K562 (cell line): ENCODE measurements around the gene RORB. TPM values are rescaled to one million over a fixed set of nuclear protein-coding genes. Genes with fewer than 3 reads are reported as not detected.
A peak's percentile ranks its signal among the peaks of the same experiment; 100 is the strongest.

ENCODE experiments used
- ATAC-seq: fragments of 200-7000 bp; cut with Tn5 transposase; 3 replicates; pipeline ENCODE4 v1.9.1; 2020; ENCODE audit warnings: moderate library complexity
- BruUV-seq: library from RNA; stranded (reverse); fragments of 400-500 nt; replicated peaks from 2 replicates; lab custom pipeline; 2021; lab: Mats Ljungman, UMichigan
- CTCF ChIA-PET: fragments of 300-600 bp; formaldehyde crosslinking; extraction: SDS; loops from one replicate; lab custom pipeline; 2021; ENCODE audit warnings: low intra/inter-chr PET ratio; lab: Yijun Ruan, JAX
- POLR2A ChIA-PET: fragments of 300-600, 350-650 bp; sonication (Branson Sonifier 250); formaldehyde crosslinking; extraction: SDS; loops from one replicate; lab custom pipeline; 2021; ENCODE audit warnings: antibody characterized with exemption, inconsistent platforms; lab: Yijun Ruan, JAX
- DNase-seq, 4 experiments: peaks; one replicate each; pipeline versions ENCODE4 v3.0.0 to v3.0.0-alpha.2; 2011 to 2018; ENCODE audit warnings: low spot score in 3 of 4, mixed read lengths in 3 of 4; ENCODE audit errors: extremely low read depth in 1 of 4
- FAIRE-seq: peaks from 2 replicates; lab custom pipeline; 2011; peaks lifted over from hg19 to GRCh38; lab: Jason Lieb, UNC
- H2AFZ ChIP-seq: 2 replicates; pipeline ENCODE4 v1.6.0; 2011; ENCODE audit warnings: low read depth, low read length, control low read depth, inconsistent platforms
- H3K27ac ChIP-seq: fragments of 200-600 bp; 3 replicates; pipeline ENCODE4 v1.8.0; 2011; ENCODE audit warnings: low read depth, mild to moderate bottlenecking, control low read depth, inconsistent platforms, low read length, moderate library complexity, mixed read lengths; ENCODE audit errors: extremely low read depth
- H3K27me3 ChIP-seq, 2 experiments: fragments of 300-600 bp in 1 of 2; 2 replicates in 1 of 2; 3 replicates in 1 of 2; pipeline versions ENCODE4 v1.6.0 to v1.8.0; 2011; ENCODE audit warnings: inconsistent platforms in 2 of 2, low read length in 2 of 2, mild to moderate bottlenecking in 1 of 2, mixed read lengths in 1 of 2, moderate library complexity in 1 of 2; ENCODE audit not compliant: control insufficient read depth in 2 of 2, insufficient read depth in 2 of 2
- H3K36me3 ChIP-seq: fragments of 300-600 bp; 3 replicates; pipeline ENCODE4 v1.8.0; 2011; ENCODE audit warnings: mild to moderate bottlenecking, low read length, inconsistent platforms; ENCODE audit not compliant: control insufficient read depth, insufficient read depth
- H3K4me1 ChIP-seq, 2 experiments: fragments of 200-600 bp in 1 of 2; replicated peaks in 1 of 2; 2 replicates in 1 of 2; 3 replicates in 1 of 2; pipeline versions ENCODE4 v1.5.1 to v1.8.0; 2011; ENCODE audit warnings: inconsistent platforms in 2 of 2, low read length in 2 of 2, mild to moderate bottlenecking in 1 of 2, mixed read lengths in 1 of 2, moderate library complexity in 1 of 2; ENCODE audit not compliant: control insufficient read depth in 2 of 2, insufficient read depth in 2 of 2
- H3K4me2 ChIP-seq: 2 replicates; pipeline ENCODE4 v1.6.1; 2011; ENCODE audit warnings: low read length, control low read depth, inconsistent platforms, mixed read lengths; ENCODE audit not compliant: insufficient read depth
- H3K4me3 ChIP-seq: fragments of 200-600 bp; sonication (generic), shearing (Covaris generic); 2 replicates; pipeline ENCODE4 v1.5.1; 2016; ENCODE audit warnings: control low read depth, inconsistent platforms
- H3K79me2 ChIP-seq: fragments of 200-600 bp; 3 replicates; pipeline ENCODE4 v1.8.0; 2011; ENCODE audit warnings: low read length, inconsistent platforms; ENCODE audit not compliant: control insufficient read depth, insufficient read depth
- H3K9ac ChIP-seq, 2 experiments: 2 replicates each; pipeline versions ENCODE4 v1.6.0 to v1.6.1; 2011; ENCODE audit warnings: low read depth in 2 of 2, low read length in 2 of 2, control low read depth in 1 of 2, inconsistent platforms in 1 of 2, mild to moderate bottlenecking in 1 of 2, mixed read lengths in 1 of 2; ENCODE audit not compliant: insufficient read depth in 1 of 2
- H3K9me1 ChIP-seq: one replicate; pipeline ENCODE4 v1.6.0; 2011; ENCODE audit warnings: inconsistent platforms, mild to moderate bottlenecking, low read length, moderate library complexity; ENCODE audit not compliant: control insufficient read depth, insufficient read depth
- H3K9me3 ChIP-seq: replicated peaks from 2 replicates; pipeline ENCODE4 v1.5.1; 2011; ENCODE audit warnings: low read depth, low read length, inconsistent platforms; ENCODE audit not compliant: control insufficient read depth, insufficient read depth
- H4K20me1 ChIP-seq: replicated peaks from 2 replicates; pipeline ENCODE4 v1.6.1; 2011; ENCODE audit warnings: low read length, inconsistent platforms, mixed read lengths; ENCODE audit not compliant: control insufficient read depth, insufficient read depth
- C11orf30 ChIP-seq: fragments of 450-650 bp; IDR thresholded peaks from 2 replicates; pipeline ENCODE4 v1.6.1; 2016; ENCODE audit warnings: low read depth, mild to moderate bottlenecking
- ELF1 ChIP-seq: fragments of 200-800 bp; sonication (Bioruptor generic); IDR thresholded peaks from 2 replicates; pipeline ENCODE4 v1.6.1; 2016; ENCODE audit warnings: missing genetic modification characterization, missing compliant biosample characterization
- FOXJ3 ChIP-seq: sonication (generic); formaldehyde crosslinking; IDR thresholded peaks from 2 replicates; pipeline ENCODE4 v1.4.0; 2020; ENCODE audit warnings: mild to moderate bottlenecking, missing genetic modification reagents
- GABPB2 ChIP-seq: fragments of 250-450 bp; sonication (Bioruptor Pico); conservative IDR thresholded peaks from 2 replicates; pipeline ENCODE4 v1.5.1; 2021; ENCODE audit warnings: mild to moderate bottlenecking
- HMG20A ChIP-seq: fragments of 450-650 bp; formaldehyde crosslinking; conservative IDR thresholded peaks from 2 replicates; pipeline ENCODE4 v1.4.0; 2020; ENCODE audit warnings: mild to moderate bottlenecking, mixed read lengths
- MAFF ChIP-seq: IDR thresholded peaks from 2 replicates; pipeline ENCODE4 v1.6.1; 2012; ENCODE audit warnings: low read length, improper control_type of control experiment
- MAFK ChIP-seq: IDR thresholded peaks from 2 replicates; pipeline ENCODE4 v1.6.1; 2011; ENCODE audit warnings: low read length, improper control_type of control experiment
- NCOA2 ChIP-seq, 2 experiments: fragments of 450-650 bp; IDR thresholded peaks; 2 replicates each; pipeline ENCODE4 v1.6.1; 2018; ENCODE audit warnings: mild to moderate bottlenecking in 2 of 2, moderate library complexity in 1 of 2; ENCODE audit not compliant: partially characterized antibody in 2 of 2
- NCOR1 ChIP-seq: fragments of 450-650 bp; IDR thresholded peaks from 2 replicates; pipeline ENCODE4 v1.6.1; 2016; ENCODE audit warnings: mild to moderate bottlenecking, moderate library complexity
- PTTG1 ChIP-seq: fragments of 450-650 bp; IDR thresholded peaks from 2 replicates; pipeline ENCODE4 v1.6.1; 2016; ENCODE audit warnings: low read depth, mild to moderate bottlenecking, missing genetic modification characterization, missing compliant biosample characterization
- ZNF253 ChIP-seq: fragments of 250-450 bp; sonication (Bioruptor Pico); conservative IDR thresholded peaks from 2 replicates; pipeline ENCODE4 v1.6.1; 2021; ENCODE audit warnings: mild to moderate bottlenecking
- ZNF316 ChIP-seq: fragments of 450-650 bp; IDR thresholded peaks from 2 replicates; pipeline ENCODE4 v1.6.1; 2016
- ZNF445 ChIP-seq: fragments of 250-450 bp; sonication (Bioruptor Pico); IDR thresholded peaks from 2 replicates; pipeline ENCODE4 v1.4.0; 2020; ENCODE audit warnings: low read depth, mild to moderate bottlenecking, moderate library complexity
- ZNF780A ChIP-seq: fragments of 250-450 bp; sonication (Bioruptor Pico); IDR thresholded peaks from 2 replicates; pipeline ENCODE4 v1.5.0; 2021; ENCODE audit warnings: mild to moderate bottlenecking
- WGBS: fragments of 100-300 bp; shearing (Covaris generic); methylation state at CpG from one replicate; pipeline ENCODE4 v1.1.6; 2016; ENCODE audit warnings: low coverage, mixed read lengths; ENCODE audit not compliant: insufficient coverage; ENCODE audit errors: missing lambda C conversion rate; 5-methylcytosine and 5-hydroxymethylcytosine counted together
- in situ Hi-C: fragments of 300-500 bp; cut with MboI; formaldehyde crosslinking; loops from 4 replicates; pipeline ENCODE4 v1.15.0; 2018; ENCODE audit warnings: inconsistent platforms, mixed read lengths
- intact Hi-C: fragments of 100-400 bp; cut with micrococcal nuclease; formaldehyde crosslinking; loops from 2 replicates; pipeline ENCODE4 v1.14.2; 2022
- polyA plus RNA-seq, 8 experiments: library from polyadenylated mRNA; depleted of rRNA in 4 of 8; stranded (reverse) in 5 of 8; unstranded in 3 of 8; fragments of >200 nt; fragmentation: Nextera tagmentation in 2 of 8; fragmentation: Illumina TruSeq in 1 of 8; extraction: Ambion mirVana in 2 of 8; extraction: Trizol in 1 of 8; gene quantifications; 2 replicates each; pipeline versions ENCODE4 v1.2.1 to v1.2.3, GENCODE V29; 2011 to 2014; ENCODE audit warnings: inconsistent platforms in 1 of 8, missing spikeins in 1 of 8
- total RNA-seq, 7 experiments: library from RNA; depleted of rRNA in 6 of 7; stranded (reverse); fragments of >200 nt in 6 of 7; fragmentation: Illumina TruSeq in 2 of 7; extraction: Trizol in 2 of 7; gene quantifications; 2 replicates each; pipeline versions ENCODE4 v1.2.1 to v1.2.3, GENCODE V29; 2011 to 2021; ENCODE audit warnings: low replicate concordance in 1 of 7
- TF ChIP-seq, protein P1 (sequence below): sonication (generic); formaldehyde crosslinking; IDR thresholded peaks from 2 replicates; pipeline ENCODE4 v1.4.0; 2020; ENCODE audit warnings: mild to moderate bottlenecking, missing genetic modification reagents

Gene RORB
- total and polyA plus RNA-seq, 9 of the 15 experiments (the other 6 are each of a cell fraction or from before 2014, with no cell fraction given): not detected

DNA sequence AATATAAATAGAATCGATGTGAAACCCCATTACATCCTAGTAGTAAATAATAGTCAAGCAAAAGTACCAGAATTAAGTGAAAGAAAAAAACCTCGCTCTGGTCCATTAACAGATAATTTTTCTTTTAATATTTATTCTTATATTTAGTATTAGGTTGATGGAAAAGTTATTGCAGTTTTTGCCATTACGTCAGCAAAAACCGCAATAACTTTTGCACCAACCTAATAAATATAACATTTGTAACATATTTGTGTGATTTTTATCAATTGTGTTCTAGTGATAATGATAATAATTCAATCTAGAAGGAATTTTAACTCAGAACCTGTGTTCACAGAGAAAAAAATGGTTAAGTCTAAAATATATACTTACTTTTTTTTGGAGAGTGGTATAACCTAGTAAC, 16.1 kb downstream of the RORB start:
- H2AFZ ChIP-seq: no peak overlapping the region
- H3K36me3 ChIP-seq: no peaks in the 10 kb centered on the region
- H3K9me3 ChIP-seq: no peaks in the 10 kb centered on the region
- no peaks in the 10 kb centered on the region for H3K9me1 ChIP-seq
- DNase-seq (no peak), ATAC-seq (no peak), FAIRE-seq (no peak)
- no peaks in the 10 kb centered on the region for H3K4me1 ChIP-seq
- H3K27ac ChIP-seq: no peak overlapping the region
- H3K27me3 ChIP-seq: no peaks in the 10 kb centered on the region
- H3K79me2 ChIP-seq: no peaks in the 10 kb centered on the region
- in situ Hi-C loops (no loop called here), intact Hi-C loops (no loop called here)
- H3K4me3 ChIP-seq: no peak overlapping the region
- POLR2A ChIA-PET: no interaction called here
- H3K4me2 ChIP-seq: no peak overlapping the region
- WGBS: 2% methylated on average over 4 of the region's 4 CpGs
- TF ChIP-seq PTTG1 (tag) (no peak), MAFF (peak; percentile 58), ZNF316 (peak; percentile 19; the same call in 1 of the 2 replicates), C11orf30 (0 out of 2 replicates have a peak, but pooled peaks have one; percentile 10), ZNF780A (CRISPR knock-in tag) (no peak), MAFK (peak; percentile 36; the same call in 1 of the 2 replicates)
- H3K9ac ChIP-seq: no peak overlapping the region
- CTCF ChIA-PET: no interaction called here
- no TSS peak for BruUV-seq
- H4K20me1 ChIP-seq: no peaks in the 10 kb centered on the region

DNA sequence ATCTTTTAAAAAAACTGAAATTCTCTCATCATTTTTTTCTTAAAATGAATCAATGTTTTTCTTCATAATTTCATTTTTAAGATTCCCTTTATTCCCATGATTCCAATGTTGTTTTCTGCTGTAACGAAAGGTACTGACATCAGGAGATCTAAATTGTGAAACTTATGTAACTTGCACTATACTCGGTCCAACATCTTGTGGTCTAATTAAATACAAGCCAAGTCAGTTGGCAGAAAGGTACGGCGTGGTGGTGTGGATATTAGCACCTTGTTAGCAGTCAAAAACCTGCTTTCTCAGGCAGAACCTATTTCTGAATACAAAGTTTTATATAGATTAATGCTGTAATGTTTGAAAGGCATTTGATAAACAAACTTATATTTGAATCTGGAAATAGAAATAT, 20.1 kb downstream of the RORB start:
- Histone ChIP-seq H3K9ac (no peak overlapping the region), H4K20me1 (no peaks in the 10 kb centered on the region), H3K27me3 (no peaks in the 10 kb centered on the region; a peak in 1 of 5 replicates), H3K4me3 (no peak overlapping the region), H3K36me3 (no peaks in the 10 kb centered on the region), H3K79me2 (no peaks in the 10 kb centered on the region), H3K9me1 (no peaks in the 10 kb centered on the region), H2AFZ (no peak overlapping the region), H3K4me2 (no peak overlapping the region), H3K9me3 (no peaks in the 10 kb centered on the region), H3K27ac (no peak overlapping the region), H3K4me1 (no peaks in the 10 kb centered on the region)
- in situ Hi-C loops: no loop called here
- intact Hi-C loops: no loop called here
- no TSS peak for BruUV-seq
- ChIA-PET CTCF (no interaction called here), POLR2A (no interaction called here)
- FAIRE-seq: no peak
- 3% methylated on average over 4 of the region's 4 CpGs for WGBS
- no peak for ATAC-seq
- no peak for DNase-seq
- TF ChIP-seq, protein P1, sequence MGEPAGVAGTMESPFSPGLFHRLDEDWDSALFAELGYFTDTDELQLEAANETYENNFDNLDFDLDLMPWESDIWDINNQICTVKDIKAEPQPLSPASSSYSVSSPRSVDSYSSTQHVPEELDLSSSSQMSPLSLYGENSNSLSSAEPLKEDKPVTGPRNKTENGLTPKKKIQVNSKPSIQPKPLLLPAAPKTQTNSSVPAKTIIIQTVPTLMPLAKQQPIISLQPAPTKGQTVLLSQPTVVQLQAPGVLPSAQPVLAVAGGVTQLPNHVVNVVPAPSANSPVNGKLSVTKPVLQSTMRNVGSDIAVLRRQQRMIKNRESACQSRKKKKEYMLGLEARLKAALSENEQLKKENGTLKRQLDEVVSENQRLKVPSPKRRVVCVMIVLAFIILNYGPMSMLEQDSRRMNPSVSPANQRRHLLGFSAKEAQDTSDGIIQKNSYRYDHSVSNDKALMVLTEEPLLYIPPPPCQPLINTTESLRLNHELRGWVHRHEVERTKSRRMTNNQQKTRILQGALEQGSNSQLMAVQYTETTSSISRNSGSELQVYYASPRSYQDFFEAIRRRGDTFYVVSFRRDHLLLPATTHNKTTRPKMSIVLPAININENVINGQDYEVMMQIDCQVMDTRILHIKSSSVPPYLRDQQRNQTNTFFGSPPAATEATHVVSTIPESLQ (CRISPR knock-in tag): no peak
- TF ChIP-seq ELF1 (tag) (no peak), GABPB2 (CRISPR knock-in tag) (no peak), NCOA2 (IDR thresholded peaks at IDR 0.05; ENCODE audit: partially characterized antibody in 2 of 2) (no peak), ZNF445 (no peak), NCOR1 (no peak), FOXJ3 (CRISPR knock-in tag) (no peak), ZNF253 (no peak), HMG20A (CRISPR knock-in tag) (no peak)
- TF ChIP-seq, all 486 proteins: peak for 0
